Activated CD8-positive, alpha-beta memory T cell treated with anti-CD3 and anti-CD28 coated beads, Interleukin-2, amount 50 U/mL, for 48 hours (primary cell): ENCODE data around the gene E2F4.

ENCODE experiments used
- DNase-seq: peaks from one replicate; pipeline ENCODE4 v3.0.0-alpha.2; 2020

E2F4 gene

DNA sequence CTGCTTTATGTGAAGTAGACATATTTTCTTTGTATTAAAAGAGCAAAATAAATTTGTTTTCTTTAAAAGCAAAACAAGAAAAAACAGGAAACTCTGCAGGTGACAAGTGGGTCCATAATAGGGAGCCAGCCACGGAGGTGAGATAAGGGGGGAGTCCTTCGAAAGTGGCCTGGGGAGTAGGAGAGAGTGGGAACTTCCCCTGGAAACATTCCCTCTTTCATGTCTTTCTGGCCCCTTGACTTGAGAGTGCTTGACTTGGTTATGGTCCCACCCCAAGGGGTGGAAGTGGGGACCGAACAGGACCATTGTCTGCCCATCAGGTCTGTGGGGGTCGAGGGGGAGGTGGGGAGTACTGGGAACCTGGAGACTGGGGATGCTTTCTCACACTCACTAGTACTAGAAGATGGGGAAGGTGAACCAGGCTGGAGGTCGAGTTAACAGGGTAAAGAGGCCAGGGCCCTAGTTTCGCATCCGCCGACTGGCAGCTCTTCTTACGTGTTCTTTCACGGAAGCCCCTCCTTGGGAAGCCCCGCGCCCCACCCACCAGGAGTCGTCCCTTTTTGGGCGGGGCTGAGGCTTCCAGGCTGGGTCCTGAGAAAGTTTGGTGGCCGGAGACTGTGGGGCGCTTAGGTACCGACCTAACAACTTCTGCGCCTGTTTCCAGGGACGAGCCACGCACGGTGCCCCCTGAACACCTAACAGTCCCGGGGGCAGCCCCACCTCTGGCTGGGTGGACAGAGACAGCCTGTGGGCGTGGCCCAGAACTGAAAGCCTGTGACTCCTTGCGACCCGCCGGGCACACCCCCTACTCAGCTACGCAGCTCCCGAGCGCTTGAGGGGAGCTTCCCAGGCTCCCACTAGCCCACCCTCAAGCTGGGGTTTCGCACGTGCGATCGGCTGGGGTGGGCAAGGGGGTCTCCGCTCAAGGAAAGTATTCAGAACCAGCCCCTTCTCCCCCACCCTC is 33.0 kb upstream of the E2F4 start:
- DNase-seq = peak; percentile 88

DNA sequence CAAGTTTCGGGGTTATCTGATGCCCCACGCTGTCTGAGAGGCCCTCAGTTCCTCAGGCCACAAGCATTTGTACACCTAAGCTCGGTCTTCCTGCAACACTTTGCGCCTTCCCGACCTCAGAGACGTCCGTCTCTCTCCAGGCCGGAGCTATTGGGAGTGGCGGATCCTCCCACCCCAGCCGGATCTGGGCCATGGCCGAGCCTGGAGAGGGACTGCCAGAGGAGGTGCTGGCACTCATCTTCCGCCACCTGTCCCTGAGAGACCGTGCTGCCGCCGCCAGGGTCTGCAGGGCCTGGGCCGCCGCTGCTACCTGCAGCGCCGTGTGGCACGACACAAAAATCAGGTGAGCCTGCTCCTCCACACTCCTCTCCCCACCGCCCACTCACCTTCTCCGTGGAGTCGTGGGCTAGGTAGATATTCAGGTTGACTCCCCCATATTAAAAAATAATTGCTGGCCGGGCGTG is 30.3 kb upstream of the E2F4 start:
- no peak for DNase-seq

DNA sequence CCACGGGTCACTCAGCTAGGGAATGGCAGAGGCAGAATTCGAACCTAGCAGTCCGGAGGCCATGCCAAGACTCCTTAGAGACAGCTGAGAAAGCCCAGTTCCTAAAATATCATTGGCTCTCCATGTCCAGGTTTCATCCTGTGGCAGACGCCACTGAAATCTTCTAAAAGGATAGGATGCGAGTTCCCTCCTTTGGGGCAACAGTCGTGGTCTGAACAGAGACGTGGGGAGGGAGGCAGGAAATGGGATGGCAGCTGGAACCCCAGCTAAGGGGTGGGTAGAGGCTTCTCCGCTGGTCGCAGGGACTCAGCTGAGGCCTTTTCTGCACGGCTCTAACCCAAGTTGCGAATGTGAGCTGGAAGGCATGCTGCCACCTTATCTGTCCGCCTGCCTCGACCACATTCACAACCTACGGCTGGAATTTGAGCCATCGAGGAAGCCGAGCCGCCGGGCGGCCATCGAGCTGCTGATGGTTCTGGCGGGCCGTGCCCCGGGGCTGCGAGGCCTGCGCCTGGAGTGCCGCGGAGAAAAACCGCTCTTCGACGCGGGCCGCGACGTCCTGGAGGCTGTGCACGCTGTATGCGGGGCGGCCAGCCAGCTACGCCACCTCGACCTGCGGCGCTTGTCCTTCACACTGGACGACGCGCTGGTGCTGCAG is 29.3 kb upstream of the E2F4 start:
- no peak for DNase-seq

DNA sequence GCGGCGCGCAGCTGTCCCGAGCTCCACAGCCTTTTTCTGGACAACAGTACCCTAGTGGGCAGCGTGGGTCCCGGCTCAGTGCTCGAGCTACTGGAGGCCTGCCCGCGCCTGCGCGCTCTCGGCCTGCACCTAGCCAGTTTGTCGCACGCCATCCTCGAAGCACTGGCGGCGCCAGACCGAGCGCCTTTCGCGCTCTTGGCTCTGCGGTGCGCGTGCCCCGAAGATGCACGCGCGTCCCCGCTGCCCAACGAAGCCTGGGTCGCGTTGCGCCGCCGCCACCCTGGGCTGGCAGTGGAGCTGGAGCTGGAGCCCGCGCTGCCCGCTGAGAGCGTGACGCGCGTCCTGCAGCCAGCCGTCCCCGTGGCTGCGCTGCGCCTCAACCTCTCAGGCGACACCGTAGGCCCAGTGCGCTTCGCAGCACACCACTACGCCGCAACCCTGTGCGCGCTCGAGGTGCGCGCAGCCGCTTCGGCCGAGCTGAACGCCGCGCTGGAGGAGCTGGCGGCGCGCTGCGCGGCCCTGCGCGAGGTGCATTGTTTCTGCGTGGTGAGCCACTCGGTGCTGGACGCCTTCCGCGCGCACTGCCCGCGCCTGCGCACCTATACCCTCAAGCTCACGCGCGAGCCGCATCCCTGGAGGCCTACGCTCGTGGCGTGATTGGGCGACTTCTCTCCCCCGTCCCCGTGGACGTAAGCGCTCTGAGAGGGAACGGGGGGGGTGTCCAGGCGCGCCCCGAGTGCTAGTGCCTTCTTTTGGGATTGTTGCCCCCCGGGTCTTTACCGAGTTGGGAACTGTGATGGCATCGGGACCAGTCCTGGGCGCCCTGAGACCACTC is 28.6 kb upstream of the E2F4 start:
- peak; percentile 72 for DNase-seq

DNA sequence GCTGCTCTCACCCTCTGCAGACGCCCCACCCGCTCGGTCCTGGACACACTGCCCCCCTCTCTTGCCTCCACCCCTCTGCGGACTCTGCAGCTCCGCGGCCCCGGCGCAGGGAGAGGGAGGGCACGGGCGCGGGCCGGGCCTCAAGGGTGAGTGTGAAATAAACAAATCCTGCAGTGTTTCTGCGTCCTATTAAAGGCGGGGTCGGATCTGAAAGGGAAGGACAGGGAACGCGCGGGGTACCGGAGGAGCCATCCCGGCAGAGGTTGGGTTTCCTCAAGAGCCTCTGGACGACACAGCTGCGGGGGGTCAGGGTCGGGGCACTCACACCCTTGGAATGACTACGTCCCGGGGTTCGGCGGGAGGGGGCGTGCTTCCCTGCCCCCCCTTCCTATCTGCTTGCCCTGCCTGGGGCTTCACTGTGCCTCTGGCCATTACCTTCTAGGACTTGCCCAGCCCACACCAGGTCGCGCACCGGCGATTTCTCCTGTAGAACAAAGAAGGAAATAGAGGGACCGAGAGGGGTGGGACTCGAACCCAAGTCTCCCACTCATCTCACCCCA is 27.9 kb upstream of the E2F4 start:
- no peak for DNase-seq

DNA sequence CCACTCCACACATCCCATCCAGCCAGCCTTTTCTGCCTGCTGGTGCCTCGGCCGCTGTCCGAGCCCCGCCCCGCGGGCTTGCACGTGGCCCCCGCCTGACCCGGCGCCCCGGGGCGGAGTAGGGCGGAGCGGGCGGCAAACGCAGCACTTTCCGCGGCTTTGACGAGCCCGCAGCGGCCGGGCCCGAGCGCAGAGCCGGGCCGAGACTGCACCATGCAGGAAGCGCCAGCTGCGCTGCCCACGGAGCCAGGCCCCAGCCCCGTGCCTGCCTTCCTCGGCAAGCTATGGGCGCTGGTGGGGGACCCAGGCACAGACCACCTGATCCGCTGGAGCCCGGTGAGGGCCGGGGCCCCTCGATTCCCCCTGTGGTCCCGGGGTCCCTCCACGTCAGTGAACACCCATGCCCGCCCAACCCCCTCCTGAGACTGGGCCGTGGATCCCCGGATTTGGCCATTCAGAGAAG is 27.3 kb upstream of the E2F4 start, which contains the start of gene HSF4:
TSS of gene HSF4 (plus strand) at position 147 of the 463 bp plus-strand sequence. CDS start at position 214, 67 bp downstream.
- no peak for DNase-seq

DNA sequence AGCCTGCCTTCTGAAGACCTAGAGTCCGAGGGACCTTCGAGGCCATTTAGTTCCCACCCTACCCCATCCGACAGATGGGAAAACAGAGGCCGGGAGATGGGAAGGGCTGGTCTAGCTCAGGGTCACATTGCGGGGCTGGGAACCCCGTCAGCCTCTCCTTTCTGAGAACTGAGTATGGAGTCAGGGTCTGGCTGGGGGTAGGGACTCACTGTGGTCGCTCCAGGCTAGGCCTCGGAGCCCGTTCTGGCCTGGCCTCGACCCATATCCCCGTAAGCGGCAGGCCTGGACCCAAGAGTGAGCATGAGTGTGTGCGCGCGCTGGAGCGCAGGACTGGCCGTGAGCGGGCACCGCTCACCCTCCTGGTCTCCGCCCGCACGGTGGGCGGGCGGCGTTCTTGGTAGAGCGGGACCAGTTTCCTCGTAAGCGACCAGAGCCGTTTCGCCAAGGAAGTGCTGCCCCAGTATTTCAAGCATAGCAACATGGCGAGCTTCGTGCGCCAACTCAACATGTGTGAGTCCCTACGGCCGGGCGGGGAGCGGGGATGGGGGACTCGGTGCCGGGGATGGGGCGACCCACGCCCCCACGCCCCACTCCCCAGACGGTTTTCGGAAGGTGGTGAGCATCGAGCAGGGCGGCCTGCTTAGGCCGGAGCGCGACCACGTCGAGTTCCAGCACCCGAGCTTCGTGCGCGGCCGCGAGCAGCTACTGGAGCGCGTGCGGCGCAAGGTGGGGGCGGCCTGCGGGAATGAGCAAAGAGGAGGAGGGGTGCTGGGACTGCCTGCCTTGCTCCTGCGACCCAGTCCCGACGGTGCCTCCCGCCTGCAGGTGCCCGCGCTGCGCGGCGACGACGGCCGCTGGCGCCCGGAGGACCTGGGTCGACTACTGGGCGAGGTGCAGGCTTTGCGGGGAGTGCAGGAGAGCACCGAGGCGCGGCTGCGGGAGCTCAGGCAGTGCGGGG is 26.6 kb upstream of the E2F4 start:
- DNase-seq = peak; percentile 66

DNA sequence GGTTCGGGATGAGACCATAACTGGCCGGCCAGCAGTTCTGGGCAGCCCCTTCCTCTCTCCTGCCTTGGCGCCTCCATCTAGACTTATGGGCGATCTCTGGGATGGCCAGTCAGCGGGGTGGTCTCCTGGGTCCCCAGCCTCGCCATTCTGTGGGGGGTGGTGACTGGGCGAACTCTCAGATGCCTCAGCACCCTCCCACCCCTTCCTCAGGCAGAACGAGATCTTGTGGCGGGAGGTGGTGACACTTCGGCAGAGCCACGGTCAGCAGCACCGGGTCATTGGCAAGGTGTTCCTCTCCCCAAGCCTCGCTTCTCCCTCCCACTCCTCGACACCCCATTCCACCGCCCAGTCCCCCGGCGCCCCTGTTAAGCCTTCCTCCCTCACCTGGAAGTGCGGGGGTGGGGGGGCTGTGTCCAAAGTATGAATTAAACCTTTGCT is 25.8 kb upstream of the E2F4 start:
- no peak for DNase-seq

DNA sequence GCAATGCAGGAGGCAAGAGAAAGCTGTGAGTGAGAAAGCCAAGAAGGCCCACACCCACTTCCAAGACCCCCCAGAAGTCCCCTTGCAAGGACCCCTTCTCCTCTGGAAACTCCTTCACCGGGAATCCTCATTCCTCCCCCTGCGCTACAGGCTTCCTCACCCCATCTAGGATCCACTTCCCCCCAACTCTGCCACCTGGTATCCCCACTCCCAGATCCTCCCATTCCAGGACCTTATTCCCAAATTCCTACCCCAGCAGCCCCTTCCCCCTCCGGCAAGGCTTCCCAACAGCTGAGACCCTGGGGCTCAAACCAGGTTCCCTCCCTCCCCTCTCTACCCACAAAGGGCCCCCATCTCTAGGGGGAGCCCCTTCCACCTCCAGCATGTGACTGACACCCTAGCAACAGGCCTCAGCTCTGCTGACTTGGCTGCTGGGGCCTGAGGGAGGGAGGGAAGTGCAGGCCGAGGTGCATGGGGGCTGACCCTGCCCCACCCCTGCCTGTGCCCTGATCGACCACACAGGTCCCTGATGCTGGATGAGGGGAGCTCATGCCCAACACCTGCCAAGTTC is 25.3 kb upstream of the E2F4 start:
- no peak for DNase-seq

DNA sequence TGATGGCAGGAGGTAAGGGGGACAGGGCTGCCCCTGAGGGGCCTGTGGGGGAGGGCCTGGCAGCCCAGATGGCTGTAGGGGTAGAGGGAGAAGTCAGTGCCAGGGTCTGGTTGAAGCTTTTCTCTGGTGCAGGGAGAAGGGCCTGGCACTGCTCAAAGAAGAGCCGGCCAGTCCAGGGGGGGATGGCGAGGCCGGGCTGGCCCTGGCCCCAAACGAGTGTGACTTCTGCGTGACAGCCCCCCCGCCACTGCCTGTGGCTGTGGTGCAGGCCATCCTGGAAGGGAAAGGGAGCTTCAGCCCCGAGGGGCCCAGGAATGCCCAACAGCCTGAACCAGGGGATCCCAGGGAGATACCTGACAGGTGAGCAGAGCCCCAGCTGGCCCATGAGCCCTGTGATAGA is 24.4 kb upstream of the E2F4 start:
- DNase-seq = no peak

DNA sequence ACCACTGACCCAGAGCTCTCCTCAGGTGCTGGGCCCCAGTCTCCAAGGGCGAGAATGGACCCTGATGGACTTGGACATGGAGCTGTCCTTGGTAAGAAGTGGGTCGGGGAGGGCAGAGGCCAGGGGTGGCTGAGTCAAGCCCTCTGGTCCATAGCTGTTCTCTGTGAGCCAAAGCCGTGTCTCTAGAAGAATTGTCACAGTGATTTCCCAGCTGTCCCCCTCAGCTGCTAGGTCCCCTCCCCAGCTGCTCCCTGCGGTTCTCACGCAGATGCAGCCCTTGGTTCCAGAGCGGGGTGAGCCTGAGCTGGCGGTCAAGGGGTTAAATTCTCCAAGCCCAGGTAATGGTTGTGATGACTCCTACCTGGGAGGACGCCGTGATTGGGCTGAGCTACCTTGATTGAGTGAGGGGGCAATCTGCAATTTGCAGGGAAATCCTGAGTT is 22.9 kb upstream of the E2F4 start:
- no peak for DNase-seq

DNA sequence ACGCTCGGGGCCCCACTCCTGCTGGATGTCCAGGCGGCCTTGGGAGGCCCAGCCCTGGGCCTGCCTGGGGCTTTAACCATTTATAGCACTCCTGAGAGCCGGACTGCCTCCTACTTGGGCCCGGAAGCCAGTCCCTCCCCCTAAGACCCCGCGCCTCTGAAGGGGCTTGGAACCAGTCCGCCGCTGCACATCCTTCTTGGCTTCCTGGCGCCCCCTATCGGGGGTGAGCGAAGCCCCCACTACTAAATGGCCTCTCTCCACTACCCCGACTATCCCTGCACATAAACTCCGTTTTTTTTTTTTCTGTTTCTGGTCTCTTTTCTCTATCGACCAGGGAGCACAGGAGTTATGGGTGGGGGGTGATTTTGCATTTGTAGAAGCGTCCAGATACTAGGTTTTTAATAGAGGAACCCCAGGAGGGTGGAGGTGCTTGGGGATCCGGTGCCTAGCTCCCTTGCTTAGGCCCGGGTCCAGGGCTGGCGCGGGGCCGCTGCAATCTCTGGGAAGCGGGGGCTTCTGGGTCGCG is 22.2 kb upstream of the E2F4 start:
- peak; percentile 81 for DNase-seq

DNA sequence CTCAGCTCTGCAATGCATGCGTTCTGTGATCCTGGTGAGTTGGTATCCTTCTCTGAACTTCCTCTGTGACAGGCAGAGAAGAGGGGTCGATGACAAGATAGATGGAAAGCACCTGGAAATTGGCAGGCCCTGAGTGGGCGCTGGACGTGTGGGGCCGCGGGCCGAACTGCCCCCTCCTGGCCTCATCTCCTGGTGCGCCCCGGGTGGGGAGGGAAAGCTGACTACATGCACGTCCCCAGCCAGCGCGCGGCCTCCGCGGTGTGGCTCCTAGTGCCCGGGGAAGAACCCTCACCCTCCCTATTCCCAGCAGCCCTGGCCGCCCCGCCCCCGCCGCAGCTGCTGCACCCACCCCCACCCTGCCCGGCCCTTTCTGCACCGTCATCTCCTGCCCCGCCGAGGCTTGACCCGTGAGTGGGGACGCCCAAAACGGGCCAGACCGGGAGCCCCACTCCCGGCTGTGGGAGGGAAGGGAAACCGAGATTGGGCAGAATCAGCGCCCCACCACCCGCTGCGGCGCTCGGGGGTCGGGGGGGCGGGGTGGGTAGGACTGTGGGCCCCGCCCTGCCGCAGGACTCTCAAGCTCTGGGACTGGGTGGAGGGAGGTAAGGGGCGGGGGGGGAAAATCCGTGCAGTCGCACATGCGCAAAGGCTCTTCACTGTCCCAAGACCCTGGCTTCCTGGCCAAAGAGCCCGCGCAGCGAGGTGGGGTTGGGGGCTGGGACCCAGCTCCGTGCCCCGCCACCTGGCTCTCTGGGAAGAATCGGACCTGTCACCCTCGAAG is 21.6 kb upstream of the E2F4 start, which contains the start of gene NOL3:
TSS of gene NOL3 (plus strand) at position 371 of the 781 bp plus-strand sequence.
- peak; percentile 84 for DNase-seq

DNA sequence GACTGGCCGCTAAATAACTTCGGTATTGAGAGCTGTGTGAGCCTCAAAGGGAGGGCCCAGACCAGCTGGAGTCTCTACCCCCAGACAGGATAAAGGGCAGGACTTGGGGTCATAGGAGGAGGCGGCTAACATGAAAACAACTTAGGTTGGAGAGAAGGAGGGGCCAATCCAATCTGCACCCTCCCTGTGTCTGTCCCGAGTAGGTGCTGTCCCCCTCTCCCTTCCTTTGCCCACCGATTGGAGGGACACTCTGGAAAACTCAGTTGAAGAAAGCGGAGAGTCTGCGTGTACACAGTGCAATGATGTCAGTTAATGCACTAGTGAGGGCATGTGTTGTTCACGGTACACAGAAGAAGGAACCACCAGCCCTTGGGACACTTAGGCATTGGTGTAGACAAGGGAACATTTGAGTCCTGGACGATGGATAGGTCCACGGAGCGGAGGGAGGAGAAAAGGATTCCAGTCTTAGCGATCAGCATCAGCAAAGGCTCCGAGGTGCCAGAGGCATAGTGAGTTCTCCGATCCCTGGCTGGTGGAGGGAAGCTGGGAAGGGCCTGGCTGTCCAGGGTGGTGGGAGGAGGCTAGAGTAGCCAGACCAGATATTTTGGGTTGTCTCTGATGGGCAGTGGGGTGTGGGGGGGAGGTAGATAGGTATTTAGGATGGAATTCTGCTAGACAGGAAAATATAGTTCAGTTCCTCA is 20.9 kb upstream of the E2F4 start:
- DNase-seq = no peak

DNA sequence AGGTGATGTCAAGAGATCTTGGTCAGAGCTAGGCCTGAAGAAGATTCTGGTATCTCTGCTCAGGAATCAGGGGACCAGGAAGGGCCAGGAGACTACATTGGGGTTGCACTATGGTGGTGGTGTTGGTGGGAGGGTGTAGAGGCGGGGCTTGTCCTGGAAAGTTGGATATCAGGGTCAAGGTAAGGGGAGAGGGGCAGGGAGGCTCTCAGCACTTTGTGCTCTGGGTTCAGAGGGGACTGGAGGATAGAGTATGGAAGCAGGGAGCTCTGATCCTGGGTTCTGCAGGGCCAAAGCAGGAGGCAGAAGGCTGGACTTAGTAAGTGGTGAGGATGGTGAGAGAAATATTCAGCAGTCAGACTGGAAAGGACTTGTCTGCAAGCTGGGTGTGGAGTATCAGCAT is 18.6 kb upstream of the E2F4 start:
- DNase-seq = no peak

DNA sequence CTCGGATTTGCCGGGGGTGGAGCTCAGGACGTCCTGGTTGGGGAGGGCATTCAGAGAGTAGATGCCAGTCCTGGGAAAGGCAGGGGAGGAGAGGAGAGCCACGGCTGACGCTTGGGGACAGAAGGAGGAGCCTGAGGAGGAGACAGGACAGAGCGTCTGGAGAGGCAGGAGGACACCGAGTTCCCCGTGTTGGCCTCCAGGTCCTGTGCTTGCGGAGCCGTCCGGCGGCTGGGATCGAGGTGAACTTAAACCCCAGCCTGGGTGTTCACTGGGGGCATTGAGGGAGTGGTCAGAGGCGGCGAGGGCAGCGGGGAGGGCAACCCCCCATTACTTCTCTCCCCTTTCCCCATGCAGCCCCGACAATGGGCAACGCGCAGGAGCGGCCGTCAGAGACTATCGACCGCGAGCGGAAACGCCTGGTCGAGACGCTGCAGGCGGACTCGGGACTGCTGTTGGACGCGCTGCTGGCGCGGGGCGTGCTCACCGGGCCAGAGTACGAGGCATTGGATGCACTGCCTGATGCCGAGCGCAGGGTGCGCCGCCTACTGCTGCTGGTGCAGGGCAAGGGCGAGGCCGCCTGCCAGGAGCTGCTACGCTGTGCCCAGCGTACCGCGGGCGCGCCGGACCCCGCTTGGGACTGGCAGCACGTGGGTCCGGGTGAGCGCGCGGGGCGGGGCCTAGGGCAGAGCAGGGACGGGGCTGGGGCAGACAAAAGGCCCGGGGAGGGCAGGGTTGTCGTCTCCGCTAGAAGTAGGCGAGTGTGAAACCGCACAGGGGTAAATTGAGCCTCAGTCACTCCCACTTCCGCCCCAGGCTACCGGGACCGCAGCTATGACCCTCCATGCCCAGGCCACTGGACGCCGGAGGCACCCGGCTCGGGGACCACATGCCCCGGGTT is 17.9 kb upstream of the E2F4 start:
- DNase-seq = peak; percentile 83

DNA sequence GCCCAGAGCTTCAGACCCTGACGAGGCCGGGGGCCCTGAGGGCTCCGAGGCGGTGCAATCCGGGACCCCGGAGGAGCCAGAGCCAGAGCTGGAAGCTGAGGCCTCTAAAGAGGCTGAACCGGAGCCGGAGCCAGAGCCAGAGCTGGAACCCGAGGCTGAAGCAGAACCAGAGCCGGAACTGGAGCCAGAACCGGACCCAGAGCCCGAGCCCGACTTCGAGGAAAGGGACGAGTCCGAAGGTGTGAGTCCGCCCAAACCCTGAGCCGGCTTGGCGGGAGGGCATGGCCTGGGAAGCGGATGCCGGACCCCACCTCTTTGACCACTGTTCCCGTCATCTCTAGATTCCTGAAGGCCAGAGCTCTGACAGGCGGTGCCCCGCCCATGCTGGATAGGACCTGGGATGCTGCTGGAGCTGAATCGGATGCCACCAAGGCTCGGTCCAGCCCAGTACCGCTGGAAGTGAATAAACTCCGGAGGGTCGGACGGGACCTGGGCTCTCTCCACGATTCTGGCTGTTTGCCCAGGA is 17.2 kb upstream of the E2F4 start:
- no peak for DNase-seq

DNA sequence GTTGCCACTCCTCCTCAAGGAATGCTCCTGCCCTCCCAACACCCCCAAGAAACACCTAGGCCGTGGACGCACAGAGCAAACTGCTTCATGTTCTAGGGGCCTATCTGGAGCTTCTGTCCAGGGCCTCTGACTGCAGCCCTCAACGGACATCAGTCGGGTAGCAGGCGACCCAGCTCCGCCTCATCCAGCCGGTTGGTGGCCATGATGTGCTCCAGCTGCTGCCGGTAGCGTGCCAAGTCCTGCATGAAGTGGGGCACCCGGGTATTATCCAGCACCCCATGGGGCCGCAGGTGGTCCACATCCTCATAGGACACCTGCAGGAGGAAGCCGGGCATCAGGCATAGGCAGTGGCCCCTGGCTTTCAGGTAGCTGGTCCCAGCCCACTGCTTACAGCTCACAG is 15.3 kb upstream of the E2F4 start:
- no peak for DNase-seq
